SK-N-SH treated with all-trans-retinoic acid at 6 μM for 48 hours (cell line): ENCODE results near the gene ADAP1.
A peak's percentile ranks its signal among the peaks of the same experiment; 100 is the strongest.
"Not testable (repeated sequence)": the region's sequence is repeated elsewhere in the genome, so short reads cannot be mapped to it uniquely, and the experiment has no call there.

Source experiments
- ATAC-seq: fragments of 200-7000 bp; cut with Tn5 transposase; 3 replicates; pipeline ENCODE4 v1.9.1; 2020; ENCODE audit warnings: mild to moderate bottlenecking, moderate library complexity
- CREB5 ChIP-seq: fragments of 250-450 bp; sonication (Bioruptor Pico); IDR thresholded peaks from 2 replicates; pipeline ENCODE4 v1.5.1; 2020; ENCODE audit warnings: low read depth, mild to moderate bottlenecking, moderate library complexity
- CSDC2 ChIP-seq: fragments of 250-450 bp; sonication (Bioruptor Pico); IDR thresholded peaks from 2 replicates; pipeline ENCODE4 v1.5.0; 2020; ENCODE audit warnings: mild to moderate bottlenecking, moderate library complexity
- CSRNP3 ChIP-seq: fragments of 250-450 bp; sonication (Bioruptor Pico); IDR thresholded peaks from 2 replicates; pipeline ENCODE4 v1.5.1; 2021; ENCODE audit warnings: mild to moderate bottlenecking, moderate library complexity
- GLIS3 ChIP-seq: fragments of 250-450 bp; sonication (Bioruptor Pico); IDR thresholded peaks from 2 replicates; pipeline ENCODE4 v1.5.0; 2020; ENCODE audit warnings: mild to moderate bottlenecking, moderate library complexity
- ISL1 ChIP-seq: fragments of 250-450 bp; sonication (Bioruptor Pico); IDR thresholded peaks from 2 replicates; pipeline ENCODE4 v2.1.2; 2022; ENCODE audit warnings: mild to moderate bottlenecking, moderate library complexity
- OSR1 ChIP-seq: fragments of 250-450 bp; sonication (Bioruptor Pico); IDR thresholded peaks from 2 replicates; pipeline ENCODE4 v1.8.0; 2022; ENCODE audit warnings: moderate library complexity, mild to moderate bottlenecking, inconsistent platforms
- PATZ1 ChIP-seq: fragments of 250-450 bp; sonication (Bioruptor Pico); IDR thresholded peaks from 2 replicates; pipeline ENCODE4 v1.8.0; 2020; ENCODE audit warnings: mild to moderate bottlenecking, moderate library complexity, borderline replicate concordance
- PPARA ChIP-seq: fragments of 250-450 bp; sonication (Bioruptor Pico); IDR thresholded peaks from 2 replicates; pipeline ENCODE4 v1.5.0; 2020; ENCODE audit warnings: mild to moderate bottlenecking, borderline replicate concordance
- RARB ChIP-seq: fragments of 250-450 bp; sonication (Bioruptor Pico); IDR thresholded peaks from 2 replicates; pipeline ENCODE4 v1.8.0; 2021; ENCODE audit warnings: mild to moderate bottlenecking, moderate library complexity
- SNAI2 ChIP-seq: fragments of 250-450 bp; sonication (Bioruptor Pico); IDR thresholded peaks from 2 replicates; pipeline ENCODE4 v1.5.0; 2020; ENCODE audit warnings: mild to moderate bottlenecking, moderate library complexity
- TCF4 ChIP-seq: fragments of 250-450 bp; sonication (Bioruptor Pico); IDR thresholded peaks from 2 replicates; pipeline ENCODE4 v1.8.0; 2021; ENCODE audit warnings: mild to moderate bottlenecking, moderate library complexity, borderline replicate concordance
- TOX ChIP-seq: fragments of 250-450 bp; sonication (Bioruptor Pico); IDR thresholded peaks from 2 replicates; pipeline ENCODE4 v1.8.0; 2021; ENCODE audit warnings: mild to moderate bottlenecking, moderate library complexity, borderline replicate concordance
- ZC3H10 ChIP-seq: fragments of 250-450 bp; sonication (Bioruptor Pico); IDR thresholded peaks from 2 replicates; pipeline ENCODE4 v1.5.1; 2021; ENCODE audit warnings: mild to moderate bottlenecking, moderate library complexity
- ZFP3 ChIP-seq: fragments of 250-450 bp; sonication (Bioruptor Pico); IDR thresholded peaks from 2 replicates; pipeline ENCODE4 v1.5.0; 2020; ENCODE audit warnings: mild to moderate bottlenecking, moderate library complexity
- ZFP30 ChIP-seq: fragments of 450-650 bp; formaldehyde crosslinking; IDR thresholded peaks from 2 replicates; pipeline ENCODE4 v1.5.0; 2022; ENCODE audit warnings: mild to moderate bottlenecking, moderate library complexity
- ZNF565 ChIP-seq: fragments of 450-650 bp; formaldehyde crosslinking; conservative IDR thresholded peaks from 2 replicates; pipeline ENCODE4 v1.5.0; 2020; ENCODE audit warnings: low read depth, mild to moderate bottlenecking, moderate library complexity
- ZNF70 ChIP-seq: fragments of 450-650 bp; formaldehyde crosslinking; IDR thresholded peaks from 2 replicates; pipeline ENCODE4 v1.5.0; 2020; ENCODE audit warnings: mild to moderate bottlenecking, moderate library complexity
- ZNF8 ChIP-seq: fragments of 450-650 bp; formaldehyde crosslinking; IDR thresholded peaks from 2 replicates; pipeline ENCODE4 v1.5.0; 2020; ENCODE audit warnings: mild to moderate bottlenecking, moderate library complexity

The ADAP1 gene

GRCh38 chr7:874031-874749 is 80.3 kb downstream of the ADAP1 start:
- no peak for ATAC-seq
- TF ChIP-seq ZC3H10 (CRISPR knock-in tag) = no peak
- TF ChIP-seq ISL1 = no peak

- ATAC-seq = peak; percentile 63
- TF ChIP-seq PPARA (CRISPR knock-in tag) (no peak), ZFP3 (CRISPR knock-in tag) (no peak), ZC3H10 (CRISPR knock-in tag) (no peak), ZNF565 (CRISPR knock-in tag) (no peak), TCF4 (peak; percentile 46; the same call in 1 of the 2 replicates), GLIS3 (no peak)
These were observed 81.0 kb downstream of the ADAP1 start for GRCh38 chr7:873367-874002.

GRCh38 chr7:872685-873084 is 81.8 kb downstream of the ADAP1 start:
- ATAC-seq = not testable (repeated sequence)

GRCh38 chr7:871900-872537 is 82.5 kb downstream of the ADAP1 start:
- ATAC-seq = no peak
- TF ChIP-seq PATZ1 (no peak), CREB5 (no peak), CSDC2 (no peak), TCF4 (no peak)

- no peak for ATAC-seq
- TF ChIP-seq GLIS3 (no peak), OSR1 (CRISPR knock-in tag) (no peak), PATZ1 (no peak), ZNF70 (CRISPR knock-in tag) (no peak)
These were observed 85.1 kb downstream of the ADAP1 start for GRCh38 chr7:869348-869747.

GRCh38 chr7:868189-868486 is 86.3 kb downstream of the ADAP1 start:
- ATAC-seq = peak; percentile 15; the same call in 1 of the 3 replicates
- TF ChIP-seq TOX (CRISPR knock-in tag) (no peak), TCF4 (peak; percentile 27; the same call in 1 of the 2 replicates), ZFP30 (CRISPR knock-in tag) (no peak), OSR1 (CRISPR knock-in tag) (no peak)

GRCh38 chr7:867406-868188 is 86.9 kb downstream of the ADAP1 start:
- ATAC-seq = peak; percentile 73
- TF ChIP-seq PATZ1 (no peak), PPARA (CRISPR knock-in tag) (no peak), ZFP30 (CRISPR knock-in tag) (no peak), ZFP3 (CRISPR knock-in tag) (no peak), RARB (CRISPR knock-in tag) (no peak), CSRNP3 (no peak), ISL1 (no peak), ZC3H10 (CRISPR knock-in tag) (no peak), SNAI2 (CRISPR knock-in tag) (no peak), CREB5 (no peak), GLIS3 (no peak), TOX (CRISPR knock-in tag) (no peak), ZNF8 (no peak)
